Measurements from ENCODE around the gene ZFP1.
"Not testable (repeated sequence)": the region's sequence is repeated elsewhere in the genome, so short reads cannot be mapped to it uniquely, and the experiment has no call there.

The ZFP1 gene

DNA sequence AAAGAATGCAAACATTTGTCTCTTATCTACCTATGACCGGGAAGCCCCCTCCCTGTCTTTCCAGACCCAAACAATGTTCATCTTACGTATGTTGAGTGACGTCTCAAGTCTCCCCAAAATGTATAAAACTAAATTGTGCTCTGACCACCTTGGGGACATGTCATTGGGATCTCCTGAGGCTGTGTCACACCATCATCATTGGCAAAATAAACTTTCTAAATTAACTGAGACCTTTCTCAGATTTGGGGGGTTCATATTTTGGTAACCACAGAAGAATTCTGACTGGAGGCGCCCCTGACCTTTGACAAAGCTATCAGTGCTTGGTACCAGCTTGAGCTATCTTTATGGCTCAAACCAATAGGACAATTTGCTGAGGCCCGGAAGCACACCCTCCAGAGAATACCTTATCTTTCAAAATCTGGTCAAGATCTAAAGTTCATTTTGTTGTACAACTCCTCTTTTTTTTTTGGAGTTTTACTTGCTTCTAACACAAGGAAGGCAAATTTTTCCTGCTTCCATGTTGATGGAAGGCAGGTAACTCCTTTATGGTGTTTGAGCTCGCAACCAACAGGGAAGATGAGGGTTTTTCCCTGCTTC, 29.3 kb upstream of the ZFP1 start:
- H3K4me1 Mint-ChIP-seq: peaks cover 2 to 5% of the 10 kb centered on the region in 2 donors
- DNase-seq: no peak
- no peak for ATAC-seq (replicated peaks)
- no peak overlapping the region for H3K27ac Mint-ChIP-seq
- no peak overlapping the region for H3K4me3 Mint-ChIP-seq
- peaks cover 2 to 8% of the 10 kb centered on the region in 2 donors for H3K36me3 Mint-ChIP-seq
- peaks cover 5 to 6% of the 10 kb centered on the region in 2 donors for H3K9me3 Mint-ChIP-seq
- H3K27me3 Mint-ChIP-seq: peaks cover 7 to 14% of the 10 kb centered on the region in 2 donors

DNA sequence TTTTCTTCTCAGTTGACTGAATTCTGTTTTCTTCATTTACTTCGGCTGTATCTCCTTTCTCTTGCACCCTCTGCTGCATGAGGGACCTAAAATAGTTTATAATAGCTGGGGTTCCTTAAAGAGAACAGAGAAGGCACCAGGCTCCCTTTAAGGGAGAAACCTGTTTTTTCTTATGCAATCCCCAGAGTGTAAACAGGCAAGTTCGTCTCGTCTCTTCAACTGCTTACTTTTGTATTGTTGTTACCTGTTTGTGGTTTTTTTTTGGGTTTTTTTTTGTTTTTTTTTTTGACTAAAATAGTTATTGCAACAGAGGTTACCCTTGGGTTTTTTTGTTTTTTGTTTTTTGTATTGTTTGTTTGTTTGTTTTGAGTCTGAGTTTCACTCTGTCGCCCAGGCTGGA, 28.1 kb upstream of the ZFP1 start:
- Mint-ChIP-seq H3K4me1 (peaks cover 2 to 5% of the 10 kb centered on the region in 2 donors), H3K4me3 (no peak overlapping the region), H3K9me3 (peaks cover 5 to 6% of the 10 kb centered on the region in 2 donors), H3K27ac (no peak overlapping the region), H3K27me3 (peaks cover 7 to 14% of the 10 kb centered on the region in 2 donors), H3K36me3 (peaks cover 2 to 8% of the 10 kb centered on the region in 2 donors)
- ATAC-seq (replicated peaks): no peak
- no peak for DNase-seq

- peaks cover 2 to 8% of the 10 kb centered on the region in 2 donors for H3K36me3 Mint-ChIP-seq
- peaks cover 5 to 6% of the 10 kb centered on the region in 2 donors for H3K9me3 Mint-ChIP-seq
Measured at GRCh38 chr16:75121949-75122568, 26.3 kb upstream of the ZFP1 start.

GRCh38 chr16:75122609-75123008, 25.7 kb upstream of the ZFP1 start:
- no peak for ATAC-seq (replicated peaks)
- peaks cover 0 to 4% of the 10 kb centered on the region in 2 donors for H3K27me3 Mint-ChIP-seq
- H3K9me3 Mint-ChIP-seq: peaks cover 5 to 10% of the 10 kb centered on the region in 2 donors
- DNase-seq: no peak
- peaks cover 2 to 13% of the 10 kb centered on the region in 2 donors for H3K36me3 Mint-ChIP-seq
- H3K27ac Mint-ChIP-seq: no peak overlapping the region
- H3K4me1 Mint-ChIP-seq: no peaks in the 10 kb centered on the region
- no peak overlapping the region for H3K4me3 Mint-ChIP-seq

More at GRCh38 chr16:75121949-75122568, 26.3 kb upstream of the ZFP1 start:
- peaks cover 4% of the 10 kb centered on the region in 2 donors for H3K27me3 Mint-ChIP-seq
- H3K4me3 Mint-ChIP-seq: no peak overlapping the region
- no peak for ATAC-seq (replicated peaks)
- H3K27ac Mint-ChIP-seq: no peak overlapping the region
- DNase-seq: no peak
- H3K4me1 Mint-ChIP-seq: no peaks in the 10 kb centered on the region

DNA sequence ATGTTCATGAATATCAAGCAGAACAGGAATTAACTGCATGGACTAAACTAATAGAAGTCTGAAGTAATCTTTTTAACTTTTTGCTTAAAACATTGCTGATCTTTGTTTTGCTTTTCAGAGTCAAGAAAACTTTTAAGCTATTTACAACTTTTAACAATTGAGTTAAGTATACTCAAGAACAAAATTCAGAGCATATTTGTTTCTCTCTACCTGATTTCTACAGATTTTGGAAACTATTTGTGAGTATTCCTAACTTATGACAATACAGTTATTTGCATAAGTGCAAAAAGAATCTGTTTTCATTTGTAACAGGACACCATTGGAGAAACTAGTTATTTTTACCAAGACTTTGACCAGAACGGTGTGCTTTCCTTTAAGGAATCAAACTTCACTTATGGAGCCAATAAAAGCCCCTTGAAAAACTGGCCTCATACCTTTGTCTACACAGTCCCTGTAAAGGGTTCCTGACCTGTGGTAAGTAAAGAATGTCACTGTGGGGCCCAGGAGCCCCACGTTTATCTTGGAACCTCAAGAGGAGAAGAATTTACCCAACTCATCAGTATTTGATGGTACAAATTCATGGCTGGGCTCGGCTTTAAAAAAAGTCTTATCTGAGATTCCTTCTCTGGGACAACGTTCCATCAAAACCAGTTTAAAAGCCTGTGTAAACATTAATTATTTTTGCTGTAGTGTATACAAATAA, 20.5 kb upstream of the ZFP1 start:
- DNase-seq (no peak), ATAC-seq (replicated peaks) (no peak)
- Mint-ChIP-seq H3K4me3 (no peak overlapping the region), H3K27ac (no peak overlapping the region), H3K36me3 (peaks cover 0 to 6% of the 10 kb centered on the region in 2 donors), H3K9me3 (peaks cover 0 to 4% of the 10 kb centered on the region in 2 donors), H3K4me1 (peaks cover 3 to 10% of the 10 kb centered on the region in 2 donors), H3K27me3 (peaks cover 12 to 16% of the 10 kb centered on the region in 2 donors)

- H3K27me3 Mint-ChIP-seq: peaks cover 16% of the 10 kb centered on the region in 2 donors
- not testable (repeated sequence) for H3K9me3 Mint-ChIP-seq, H3K4me1 Mint-ChIP-seq, H3K27ac Mint-ChIP-seq, H3K4me3 Mint-ChIP-seq, H3K36me3 Mint-ChIP-seq, DNase-seq
- peak in 1 of 2 donors; percentile 42 for ATAC-seq (replicated peaks)
Measured at GRCh38 chr16:75129421-75130149, 18.7 kb upstream of the ZFP1 start.

- Mint-ChIP-seq H3K4me3 (no peak overlapping the region), H3K4me1 (peaks cover 3 to 10% of the 10 kb centered on the region in 2 donors), H3K9me3 (peaks cover 0 to 4% of the 10 kb centered on the region in 2 donors), H3K27me3 (peaks cover 16% of the 10 kb centered on the region in 2 donors), H3K36me3 (peaks cover 0 to 6% of the 10 kb centered on the region in 2 donors), H3K27ac (no peak overlapping the region)
- ATAC-seq (replicated peaks) (no peak), DNase-seq (no peak)
Measured at GRCh38 chr16:75130150-75130771, 18.1 kb upstream of the ZFP1 start.

GRCh38 chr16:75131081-75131480, 17.2 kb upstream of the ZFP1 start:
- ATAC-seq (replicated peaks): no peak
- H3K9me3 Mint-ChIP-seq: peaks cover 0 to 4% of the 10 kb centered on the region in 2 donors

DNA sequence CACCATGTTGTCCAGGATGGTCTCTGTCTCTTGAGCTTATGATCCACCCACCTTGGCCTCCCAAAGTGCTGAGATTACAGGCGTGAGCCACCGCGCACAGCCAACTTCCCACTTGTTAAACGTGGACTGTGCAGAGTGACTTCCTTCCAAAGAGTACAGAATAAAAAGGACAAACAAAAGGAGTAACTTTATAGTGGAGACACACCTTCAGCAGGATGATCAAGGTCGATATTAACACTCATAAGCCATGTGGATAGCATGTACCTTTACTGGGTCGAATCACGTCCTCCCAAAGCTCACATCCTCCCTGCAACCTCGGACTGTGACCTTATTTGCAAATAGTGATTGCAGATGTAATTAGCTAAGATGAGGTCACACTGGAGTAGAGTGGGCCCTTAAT, 10.1 kb upstream of the ZFP1 start:
- ATAC-seq (replicated peaks): peak in 1 of 2 donors; percentile 27
- peaks cover 9% of the 10 kb centered on the region in 2 donors for H3K4me1 Mint-ChIP-seq
- no peak overlapping the region for H3K27ac Mint-ChIP-seq

More at GRCh38 chr16:75131081-75131480, 17.2 kb upstream of the ZFP1 start:
- H3K4me1 Mint-ChIP-seq: peaks cover 3 to 10% of the 10 kb centered on the region in 2 donors
- no peak for DNase-seq
- H3K27me3 Mint-ChIP-seq: peaks cover 16% of the 10 kb centered on the region in 2 donors
- no peak overlapping the region for H3K4me3 Mint-ChIP-seq
- peaks cover 0 to 6% of the 10 kb centered on the region in 2 donors for H3K36me3 Mint-ChIP-seq
- H3K27ac Mint-ChIP-seq: no peak overlapping the region

GRCh38 chr16:75138636-75139035, 9.7 kb upstream of the ZFP1 start:
- peak; percentile 39 to 83 for ATAC-seq (replicated peaks)
- H3K9me3 Mint-ChIP-seq: no peaks in the 10 kb centered on the region
- H3K4me3 Mint-ChIP-seq: peak overlapping the region; percentile 2 to 7
- H3K36me3 Mint-ChIP-seq: no peaks in the 10 kb centered on the region
- peaks cover 9% of the 10 kb centered on the region in 2 donors for H3K4me1 Mint-ChIP-seq
- no peak for DNase-seq
- H3K27ac Mint-ChIP-seq: no peak overlapping the region
- peaks cover 15 to 20% of the 10 kb centered on the region in 2 donors for H3K27me3 Mint-ChIP-seq

More for the DNA sequence above, 10.1 kb upstream of the ZFP1 start:
- Mint-ChIP-seq H3K36me3 (no peaks in the 10 kb centered on the region), H3K4me3 (peak overlapping the region; percentile 2 to 7), H3K27me3 (peaks cover 18 to 20% of the 10 kb centered on the region in 2 donors), H3K9me3 (no peaks in the 10 kb centered on the region)
- no peak for DNase-seq

GRCh38 chr16:75139498-75139897, 8.8 kb upstream of the ZFP1 start:
- DNase-seq (no peak), ATAC-seq (replicated peaks) (no peak)
- no peak overlapping the region for H3K27ac Mint-ChIP-seq
- H3K4me1 Mint-ChIP-seq: peaks cover 9% of the 10 kb centered on the region in 2 donors
- H3K9me3 Mint-ChIP-seq: no peaks in the 10 kb centered on the region
- peaks cover 15 to 20% of the 10 kb centered on the region in 2 donors for H3K27me3 Mint-ChIP-seq
- no peaks in the 10 kb centered on the region for H3K36me3 Mint-ChIP-seq
- H3K4me3 Mint-ChIP-seq: no peak overlapping the region

GRCh38 chr16:75143941-75144340, 4.4 kb upstream of the ZFP1 start:
- ATAC-seq (replicated peaks) (no peak), DNase-seq (no peak)
- Mint-ChIP-seq H3K4me3 (no peak overlapping the region), H3K27ac (no peak overlapping the region), H3K36me3 (peaks cover 1% of the 10 kb centered on the region in 2 donors), H3K4me1 (peaks cover 0 to 5% of the 10 kb centered on the region in 2 donors), H3K27me3 (peaks cover 5 to 16% of the 10 kb centered on the region in 2 donors), H3K9me3 (peaks cover 0 to 4% of the 10 kb centered on the region in 2 donors)

- Mint-ChIP-seq H3K4me1 (peaks cover 14 to 35% of the 10 kb centered on the region in 2 donors), H3K4me3 (peak overlapping the region in 1 of 2 donors; percentile 89), H3K9me3 (peaks cover 8 to 15% of the 10 kb centered on the region in 2 donors), H3K27me3 (peaks cover 0 to 5% of the 10 kb centered on the region in 2 donors), H3K27ac (no peak overlapping the region), H3K36me3 (peaks cover 27 to 36% of the 10 kb centered on the region in 2 donors)
- ATAC-seq (replicated peaks) (no peak), DNase-seq (no peak)
Measured at GRCh38 chr16:75147968-75148310, 385 bp upstream of the ZFP1 start.

Measured in stimulated activated naive B cell treated with anti-CD40 and anti-IgM and Interleukin-4, amounts not matched to agents 10 μg/mL and 1 μg/mL and 100 μg/mL, for 72 hours (primary cell).